GM12892 (cell line): ENCODE data around the gene XKR7.

Source experiments
- POLR2A ChIP-seq: IDR thresholded peaks from 2 replicates; pipeline ENCODE4 v1.6.1; 2011; ENCODE audit warnings: low read depth, low read length, control low read depth
- POLR2AphosphoS5 ChIP-seq: IDR thresholded peaks from 2 replicates; pipeline ENCODE4 v1.6.1; 2011; ENCODE audit warnings: low read depth, low read length, control low read depth
- TAF1 ChIP-seq: IDR thresholded peaks from 2 replicates; pipeline ENCODE4 v1.6.1; 2011; ENCODE audit warnings: low read depth, mild to moderate bottlenecking, control low read depth, low read length, borderline replicate concordance

DNA sequence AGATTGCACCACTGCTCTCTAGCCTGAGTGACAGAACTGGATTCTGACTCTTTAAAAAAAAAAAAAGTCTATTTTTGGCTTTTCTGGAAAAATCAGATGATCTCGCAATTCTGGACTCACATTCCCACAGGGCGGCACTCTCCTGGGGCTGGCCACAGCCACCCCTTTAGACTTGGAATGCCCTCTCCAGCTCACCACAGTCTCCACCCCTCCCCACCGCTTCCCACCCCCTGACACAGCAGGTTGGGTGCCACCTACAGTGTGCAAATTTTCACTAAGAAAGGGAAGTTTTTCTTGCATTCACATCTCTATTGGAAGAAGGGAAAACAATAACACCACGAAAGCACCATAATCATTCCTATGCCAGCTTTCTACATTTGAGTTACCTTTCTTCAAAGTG lies 31.5 kb upstream of the XKR7 start:
- TF ChIP-seq POLR2AphosphoS5 (no peak), POLR2A (no peak), TAF1 (no peak)
